Activated naive CD8-positive, alpha-beta T cell treated with anti-CD3 and anti-CD28 coated beads for 36 hours (primary cell): Measurements from ENCODE around the gene SPON1. TPM values are rescaled to one million over a fixed set of nuclear protein-coding genes. Genes with fewer than 3 reads are reported as not detected.
"Not testable (repeated sequence)": the region's sequence is repeated elsewhere in the genome, so short reads cannot be mapped to it uniquely, and the experiment has no call there.

Experiments used
- DNase-seq: peaks from one replicate; pipeline ENCODE4 v3.0.0; 2021
- H3K27ac Mint-ChIP-seq: one replicate; pipeline ENCODE4 v1.8.0; 2022; ENCODE audit warnings: mild to moderate bottlenecking, moderate library complexity, mixed read lengths
- H3K27me3 Mint-ChIP-seq: one replicate; pipeline ENCODE4 v1.8.0; 2022; ENCODE audit warnings: mild to moderate bottlenecking, mixed read lengths
- H3K36me3 Mint-ChIP-seq: one replicate; pipeline ENCODE4 v1.8.0; 2021; ENCODE audit warnings: mild to moderate bottlenecking, mixed read lengths
- H3K4me1 Mint-ChIP-seq: one replicate; pipeline ENCODE4 v1.8.0; 2021; ENCODE audit warnings: mixed read lengths
- H3K4me3 Mint-ChIP-seq: one replicate; pipeline ENCODE4 v1.8.0; 2022; ENCODE audit warnings: mild to moderate bottlenecking, moderate library complexity, mixed read lengths
- H3K9me3 Mint-ChIP-seq: one replicate; pipeline ENCODE4 v1.8.0; 2022; ENCODE audit warnings: mixed read lengths
- total RNA-seq, 2 experiments: library from RNA; stranded (reverse); gene quantifications; one replicate each; pipeline ENCODE4 v1.2.3, GENCODE V29; 2021

Gene SPON1
- total RNA-seq, 2 experiments from 2014 or later, result 0.95 to 1.0 TPM

GRCh38 chr11:14240951-14241350 lies 278.4 kb downstream of the SPON1 start:
- Mint-ChIP-seq H3K27ac (no peak overlapping the region), H3K9me3 (no peaks in the 10 kb centered on the region), H3K27me3 (no peaks in the 10 kb centered on the region), H3K4me3 (no peak overlapping the region), H3K36me3 (no peaks in the 10 kb centered on the region), H3K4me1 (no peaks in the 10 kb centered on the region)
- no peak for DNase-seq

GRCh38 chr11:14242187-14242586 lies 279.7 kb downstream of the SPON1 start:
- Mint-ChIP-seq H3K4me3 (no peak overlapping the region), H3K27me3 (no peaks in the 10 kb centered on the region), H3K9me3 (no peaks in the 10 kb centered on the region), H3K27ac (no peak overlapping the region), H3K4me1 (no peaks in the 10 kb centered on the region), H3K36me3 (no peaks in the 10 kb centered on the region)
- no peak for DNase-seq

- no peaks in the 10 kb centered on the region for H3K36me3 Mint-ChIP-seq
- no peaks in the 10 kb centered on the region for H3K27me3 Mint-ChIP-seq
- DNase-seq, result no peak
- H3K27ac Mint-ChIP-seq, result no peak overlapping the region
- H3K4me3 Mint-ChIP-seq, result no peak overlapping the region
- H3K9me3 Mint-ChIP-seq, result no peaks in the 10 kb centered on the region
- peaks cover under 1% of the 10 kb centered on the region for H3K4me1 Mint-ChIP-seq
Measured at GRCh38 chr11:14242733-14243132, 280.2 kb downstream of the SPON1 start.

GRCh38 chr11:14244926-14245325 lies 282.4 kb downstream of the SPON1 start:
- no peaks in the 10 kb centered on the region for H3K36me3 Mint-ChIP-seq
- no peak overlapping the region for H3K27ac Mint-ChIP-seq
- H3K9me3 Mint-ChIP-seq, result no peaks in the 10 kb centered on the region
- no peak overlapping the region for H3K4me3 Mint-ChIP-seq
- H3K27me3 Mint-ChIP-seq, result no peaks in the 10 kb centered on the region
- no peak for DNase-seq
- peaks cover 16% of the 10 kb centered on the region for H3K4me1 Mint-ChIP-seq

DNA sequence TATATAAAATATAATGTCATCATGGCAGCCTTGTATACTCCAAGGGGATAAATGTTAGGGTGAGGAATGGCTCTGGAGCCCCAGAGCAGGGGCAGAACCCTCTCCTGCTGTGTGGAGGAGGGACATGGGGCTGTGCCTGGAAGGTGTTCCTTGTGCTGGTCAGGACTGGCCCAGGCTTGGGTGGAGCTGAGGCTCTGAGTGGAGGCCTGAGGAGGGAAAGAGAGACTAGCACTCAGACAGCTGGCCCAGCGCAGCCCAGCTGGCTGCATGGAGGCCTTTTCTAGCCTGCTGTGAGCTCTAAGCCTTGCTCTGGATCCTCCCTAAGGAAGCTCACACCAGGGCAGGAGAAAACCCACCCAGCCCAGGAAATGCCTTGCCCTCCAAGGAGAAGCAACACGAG lies 282.9 kb downstream of the SPON1 start:
- no peaks in the 10 kb centered on the region for H3K27me3 Mint-ChIP-seq
- H3K4me3 Mint-ChIP-seq, result no peak overlapping the region
- H3K27ac Mint-ChIP-seq, result no peak overlapping the region
- peaks cover 16% of the 10 kb centered on the region for H3K4me1 Mint-ChIP-seq
- DNase-seq, result no peak
- H3K9me3 Mint-ChIP-seq, result no peaks in the 10 kb centered on the region
- H3K36me3 Mint-ChIP-seq, result no peaks in the 10 kb centered on the region

- no peak overlapping the region for H3K27ac Mint-ChIP-seq
- no peaks in the 10 kb centered on the region for H3K36me3 Mint-ChIP-seq
- no peak overlapping the region for H3K4me3 Mint-ChIP-seq
- peaks cover 16% of the 10 kb centered on the region for H3K4me1 Mint-ChIP-seq
- H3K27me3 Mint-ChIP-seq, result no peaks in the 10 kb centered on the region
- H3K9me3 Mint-ChIP-seq, result no peaks in the 10 kb centered on the region
- no peak for DNase-seq
Measured at GRCh38 chr11:14248580-14248981, 286.1 kb downstream of the SPON1 start.

- Mint-ChIP-seq H3K36me3 (no peaks in the 10 kb centered on the region), H3K4me1 (peaks cover 16% of the 10 kb centered on the region), H3K27ac (no peak overlapping the region), H3K9me3 (no peaks in the 10 kb centered on the region), H3K4me3 (no peak overlapping the region), H3K27me3 (no peaks in the 10 kb centered on the region)
- DNase-seq, result peak; percentile 61
Measured at GRCh38 chr11:14249121-14249963, 286.8 kb downstream of the SPON1 start.

- no peaks in the 10 kb centered on the region for H3K36me3 Mint-ChIP-seq
- no peak overlapping the region for H3K4me3 Mint-ChIP-seq
- no peaks in the 10 kb centered on the region for H3K27me3 Mint-ChIP-seq
- no peaks in the 10 kb centered on the region for H3K9me3 Mint-ChIP-seq
- DNase-seq, result no peak
- no peak overlapping the region for H3K27ac Mint-ChIP-seq
- H3K4me1 Mint-ChIP-seq, result peaks cover 16% of the 10 kb centered on the region
Measured at GRCh38 chr11:14251754-14252153, 289.2 kb downstream of the SPON1 start.

DNA sequence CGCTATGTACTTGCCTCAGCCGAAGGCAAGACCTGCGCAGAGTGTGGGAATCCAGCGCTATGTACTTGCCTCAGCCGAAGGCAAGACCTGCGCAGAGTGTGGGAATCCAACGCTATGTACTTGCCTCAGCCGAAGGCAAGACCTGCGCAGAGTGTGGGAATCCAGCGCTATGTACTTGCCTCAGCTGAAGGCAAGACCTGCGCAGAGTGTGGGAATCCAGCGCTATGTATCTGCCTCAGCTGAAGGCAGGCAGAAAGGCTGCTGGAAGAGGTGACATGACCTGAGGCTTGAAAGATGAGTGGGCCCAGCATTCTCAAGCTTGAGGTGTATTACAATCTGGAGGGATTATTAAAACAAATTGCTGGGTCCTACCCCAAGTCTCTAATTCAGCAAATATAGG lies 290.0 kb downstream of the SPON1 start:
- not testable (repeated sequence) for DNase-seq, H3K4me3 Mint-ChIP-seq, H3K36me3 Mint-ChIP-seq, H3K27me3 Mint-ChIP-seq, H3K27ac Mint-ChIP-seq, H3K9me3 Mint-ChIP-seq
- peaks cover 16% of the 10 kb centered on the region for H3K4me1 Mint-ChIP-seq

GRCh38 chr11:14253421-14253820 lies 290.9 kb downstream of the SPON1 start:
- H3K9me3 Mint-ChIP-seq, result no peaks in the 10 kb centered on the region

DNA sequence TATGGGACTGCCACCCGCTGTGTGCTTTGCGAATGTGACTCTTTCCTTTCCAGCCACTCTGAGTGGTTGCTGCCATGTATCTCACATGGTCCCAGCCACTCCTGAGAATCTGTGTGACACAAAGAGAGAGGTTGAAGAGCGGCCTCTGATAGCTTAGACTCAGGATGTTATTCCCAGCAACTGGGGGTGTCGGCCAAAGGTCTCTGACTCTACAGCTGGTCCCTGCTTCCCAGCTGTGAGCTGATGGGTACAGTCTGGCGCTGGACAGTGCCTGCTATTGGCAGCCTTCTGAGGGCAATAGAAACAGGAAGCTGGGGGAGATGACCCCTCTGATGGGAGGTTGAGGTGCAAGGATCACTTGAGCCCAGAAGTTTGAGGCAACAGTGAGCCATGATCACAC lies 291.3 kb downstream of the SPON1 start:
- H3K4me3 Mint-ChIP-seq, result no peak overlapping the region
- no peaks in the 10 kb centered on the region for H3K27me3 Mint-ChIP-seq
- DNase-seq, result no peak
- no peaks in the 10 kb centered on the region for H3K9me3 Mint-ChIP-seq
- no peaks in the 10 kb centered on the region for H3K36me3 Mint-ChIP-seq
- H3K27ac Mint-ChIP-seq, result no peak overlapping the region
- H3K4me1 Mint-ChIP-seq, result peaks cover 6% of the 10 kb centered on the region

More at GRCh38 chr11:14253421-14253820, 290.9 kb downstream of the SPON1 start:
- Mint-ChIP-seq H3K27me3 (no peaks in the 10 kb centered on the region), H3K36me3 (no peaks in the 10 kb centered on the region), H3K4me3 (no peak overlapping the region), H3K27ac (no peak overlapping the region), H3K4me1 (peaks cover 10% of the 10 kb centered on the region)
- no peak for DNase-seq

DNA sequence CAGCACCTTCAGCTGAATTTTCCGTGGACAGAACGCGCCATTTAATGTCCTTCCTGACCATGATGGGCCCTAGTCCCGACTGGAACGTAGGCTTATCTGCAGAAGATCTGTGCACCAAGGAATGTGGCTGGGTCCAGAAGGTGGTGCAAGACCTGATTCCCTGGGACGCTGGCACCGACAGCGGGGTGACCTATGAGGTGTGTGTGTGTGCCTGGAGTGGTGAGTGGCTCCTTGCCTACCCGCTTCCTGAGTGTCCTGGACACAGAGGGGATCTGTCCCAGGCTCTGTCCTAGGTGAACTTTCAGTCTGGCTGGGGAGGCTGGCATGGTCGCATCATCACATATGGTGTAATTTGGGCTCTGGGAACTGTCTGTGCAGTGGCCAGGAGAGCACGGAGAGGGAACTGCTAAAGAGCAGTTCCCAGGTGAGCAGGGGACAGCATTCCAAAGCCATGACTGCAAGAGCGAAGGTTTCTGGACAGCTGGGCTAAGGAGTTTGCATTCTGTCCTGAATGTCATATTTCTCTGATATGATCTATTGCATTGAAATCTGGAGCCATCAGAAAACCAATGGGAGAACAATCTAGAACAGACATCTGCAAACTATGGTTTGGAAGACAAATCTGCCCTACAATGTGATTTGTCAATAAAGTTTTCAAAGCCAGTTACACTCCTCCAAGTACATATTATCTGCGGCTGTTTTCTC lies 292.2 kb downstream of the SPON1 start:
- Mint-ChIP-seq H3K9me3 (no peaks in the 10 kb centered on the region), H3K4me3 (no peak overlapping the region), H3K4me1 (no peaks in the 10 kb centered on the region), H3K27ac (no peak overlapping the region), H3K36me3 (no peaks in the 10 kb centered on the region), H3K27me3 (no peaks in the 10 kb centered on the region)
- no peak for DNase-seq

- Mint-ChIP-seq H3K27ac (no peak overlapping the region), H3K36me3 (no peaks in the 10 kb centered on the region), H3K4me3 (no peak overlapping the region), H3K4me1 (no peaks in the 10 kb centered on the region), H3K9me3 (no peaks in the 10 kb centered on the region), H3K27me3 (no peaks in the 10 kb centered on the region)
- no peak for DNase-seq
Measured at GRCh38 chr11:14255238-14255534, 292.7 kb downstream of the SPON1 start.

- no peak for DNase-seq
- Mint-ChIP-seq H3K9me3 (no peaks in the 10 kb centered on the region), H3K4me1 (no peaks in the 10 kb centered on the region), H3K4me3 (no peak overlapping the region), H3K36me3 (peaks cover 2% of the 10 kb centered on the region), H3K27me3 (no peaks in the 10 kb centered on the region), H3K27ac (no peak overlapping the region)
Measured at GRCh38 chr11:14258221-14258935, 295.9 kb downstream of the SPON1 start.

DNA sequence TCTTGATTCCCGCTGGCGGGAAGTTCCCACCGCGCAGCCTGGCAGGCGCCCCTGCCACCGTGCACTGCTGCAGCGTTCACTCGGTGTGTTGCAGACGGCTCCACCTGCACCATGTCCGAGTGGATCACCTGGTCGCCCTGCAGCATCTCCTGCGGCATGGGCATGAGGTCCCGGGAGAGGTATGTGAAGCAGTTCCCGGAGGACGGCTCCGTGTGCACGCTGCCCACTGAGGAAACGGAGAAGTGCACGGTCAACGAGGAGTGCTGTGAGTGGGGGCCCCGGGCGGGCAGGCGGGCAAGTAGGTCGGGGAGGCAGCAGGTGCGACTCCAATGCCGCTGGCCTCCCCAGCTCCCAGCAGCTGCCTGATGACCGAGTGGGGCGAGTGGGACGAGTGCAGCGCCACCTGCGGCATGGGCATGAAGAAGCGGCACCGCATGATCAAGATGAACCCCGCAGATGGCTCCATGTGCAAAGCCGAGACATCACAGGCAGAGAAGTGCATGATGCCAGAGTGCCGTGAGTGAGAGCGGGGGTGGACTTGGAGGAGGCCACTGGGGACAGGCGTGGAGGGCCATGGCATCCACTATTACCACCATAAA lies 296.8 kb downstream of the SPON1 start:
- DNase-seq, result no peak
- H3K36me3 Mint-ChIP-seq, result peaks cover 3% of the 10 kb centered on the region
- no peaks in the 10 kb centered on the region for H3K4me1 Mint-ChIP-seq
- no peaks in the 10 kb centered on the region for H3K27me3 Mint-ChIP-seq
- H3K4me3 Mint-ChIP-seq, result no peak overlapping the region
- no peaks in the 10 kb centered on the region for H3K9me3 Mint-ChIP-seq
- H3K27ac Mint-ChIP-seq, result no peak overlapping the region
